GM11168 (cell line): ENCODE data around the gene USB1.

Experiments
- in situ Hi-C: fragments of 300-500 bp; cut with MboI; formaldehyde crosslinking; loops from one replicate; pipeline ENCODE4 v1.12.0; 2022; ENCODE audit warnings: low sequenced_read_pairs; ENCODE audit not compliant: unreplicated experiment

USB1 gene

DNA sequence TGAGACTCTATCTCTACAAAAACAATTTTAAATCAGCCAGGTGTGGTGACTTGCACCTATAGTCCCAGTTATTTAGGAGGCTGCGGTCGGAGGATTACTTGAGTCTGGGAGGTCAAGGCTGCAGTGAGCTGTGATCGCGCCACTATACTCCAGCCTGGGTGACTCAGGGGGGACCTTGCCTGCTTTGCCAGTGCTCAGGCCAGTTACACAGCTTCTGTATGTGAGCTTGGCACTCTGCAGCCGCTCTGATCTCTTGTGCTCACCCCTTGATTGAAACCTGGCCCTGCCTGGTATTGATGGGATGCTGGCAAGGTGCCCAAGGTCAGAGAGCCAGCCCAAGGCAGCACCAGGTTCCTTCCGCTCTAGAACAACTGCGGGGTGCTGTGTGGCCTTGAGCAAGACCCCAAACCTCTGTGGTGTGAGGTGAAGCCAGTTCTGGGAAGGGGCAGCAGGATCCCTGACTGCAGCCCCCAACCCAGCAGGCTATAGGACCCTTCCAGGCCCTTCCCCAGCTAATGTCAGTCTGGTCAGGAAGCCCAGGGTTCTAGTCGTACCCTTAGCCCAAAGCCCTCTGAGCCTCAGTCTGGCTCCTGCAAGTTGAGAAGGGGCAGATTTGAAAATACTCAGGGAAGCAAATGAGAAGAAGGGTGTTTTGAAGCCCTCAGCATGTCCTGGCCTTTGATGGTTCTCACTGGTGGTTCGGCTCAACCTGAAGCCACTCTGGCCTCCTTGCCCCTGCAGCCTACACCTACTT lies 43.2 kb downstream of the USB1 start:
- in situ Hi-C loops: no loop called here

DNA sequence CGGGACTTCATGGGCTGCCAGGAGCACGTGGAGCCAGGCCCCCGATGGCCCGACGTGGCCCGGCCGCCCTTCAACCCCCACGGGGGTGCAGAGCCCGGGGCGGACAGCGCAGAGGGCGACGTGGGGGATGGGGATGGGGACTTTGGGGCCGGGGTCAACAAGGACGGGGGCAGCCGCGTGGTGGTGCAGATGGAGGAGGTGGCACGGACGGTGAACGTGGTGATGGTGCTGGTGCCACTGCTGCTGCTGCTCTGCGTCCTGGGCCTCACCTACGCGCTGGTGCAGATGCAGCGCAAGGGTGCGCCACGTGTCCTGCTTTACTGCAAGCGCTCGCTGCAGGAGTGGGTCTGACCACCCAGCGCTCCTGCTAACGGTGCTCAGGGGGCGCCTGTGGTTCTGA lies 43.9 kb downstream of the USB1 start:
- in situ Hi-C loops: no loop called here

DNA sequence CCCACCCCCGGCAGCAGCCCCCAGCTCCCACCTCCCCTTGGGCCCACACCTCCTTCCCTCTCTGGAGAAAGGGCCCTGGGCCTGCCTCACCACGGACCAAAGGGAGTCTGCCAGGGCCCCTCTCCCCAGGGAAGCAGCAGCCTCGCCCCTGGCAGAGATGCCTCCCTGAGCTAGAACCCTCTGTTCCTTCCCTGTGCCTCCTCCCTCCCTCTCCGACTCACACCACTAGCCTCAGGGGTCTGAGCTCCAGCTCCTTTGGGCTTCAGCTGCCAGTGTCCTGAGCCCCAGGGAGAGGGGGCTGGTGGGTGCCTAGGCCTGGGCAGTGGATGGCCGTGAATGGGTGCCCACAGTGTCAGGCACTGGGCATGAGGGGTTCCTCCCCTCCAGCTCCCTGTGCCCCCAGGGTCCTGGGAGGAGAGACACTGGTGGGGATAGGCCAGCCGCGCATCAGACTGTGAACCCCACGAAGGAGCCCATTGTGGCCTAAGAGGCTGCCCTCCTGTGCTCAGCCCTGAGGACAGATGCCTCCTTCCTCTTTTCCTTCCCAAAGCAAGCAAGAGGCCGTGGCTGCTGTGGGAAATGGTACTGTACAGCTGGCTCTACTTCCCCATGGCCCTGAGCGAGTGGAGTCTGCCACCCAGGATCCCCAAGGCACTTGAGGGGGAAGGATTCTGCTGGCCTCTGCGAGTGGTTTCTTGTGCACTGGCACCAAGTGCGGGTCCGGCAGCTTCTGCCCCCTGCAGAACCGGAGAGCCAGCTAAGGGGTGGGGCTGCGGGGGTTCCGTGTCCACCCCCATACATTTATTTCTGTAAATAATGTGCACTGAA lies 45.1 kb downstream of the USB1 start:
- in situ Hi-C loops: no loop called here

DNA sequence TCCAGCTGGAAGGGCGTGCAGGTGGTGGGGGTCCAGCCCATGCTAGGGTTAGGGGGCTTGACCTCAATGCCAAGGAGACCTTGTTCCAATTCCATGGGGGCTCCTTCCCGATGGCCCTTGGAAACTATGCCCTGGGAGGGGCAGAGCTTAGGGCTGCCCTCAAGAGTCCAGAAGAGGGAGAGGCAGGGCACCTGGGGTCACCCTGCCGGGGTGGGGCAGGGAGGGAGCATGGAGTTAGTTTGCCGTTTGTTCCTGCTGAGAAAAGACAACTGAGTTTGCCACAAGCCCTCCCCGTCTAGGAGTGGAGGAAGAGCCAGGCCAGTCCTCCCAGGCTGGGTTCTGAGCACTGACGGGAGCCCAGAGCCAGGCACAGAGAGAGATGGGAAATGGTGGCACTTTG lies 45.7 kb downstream of the USB1 start:
- in situ Hi-C loops: no loop called here

DNA sequence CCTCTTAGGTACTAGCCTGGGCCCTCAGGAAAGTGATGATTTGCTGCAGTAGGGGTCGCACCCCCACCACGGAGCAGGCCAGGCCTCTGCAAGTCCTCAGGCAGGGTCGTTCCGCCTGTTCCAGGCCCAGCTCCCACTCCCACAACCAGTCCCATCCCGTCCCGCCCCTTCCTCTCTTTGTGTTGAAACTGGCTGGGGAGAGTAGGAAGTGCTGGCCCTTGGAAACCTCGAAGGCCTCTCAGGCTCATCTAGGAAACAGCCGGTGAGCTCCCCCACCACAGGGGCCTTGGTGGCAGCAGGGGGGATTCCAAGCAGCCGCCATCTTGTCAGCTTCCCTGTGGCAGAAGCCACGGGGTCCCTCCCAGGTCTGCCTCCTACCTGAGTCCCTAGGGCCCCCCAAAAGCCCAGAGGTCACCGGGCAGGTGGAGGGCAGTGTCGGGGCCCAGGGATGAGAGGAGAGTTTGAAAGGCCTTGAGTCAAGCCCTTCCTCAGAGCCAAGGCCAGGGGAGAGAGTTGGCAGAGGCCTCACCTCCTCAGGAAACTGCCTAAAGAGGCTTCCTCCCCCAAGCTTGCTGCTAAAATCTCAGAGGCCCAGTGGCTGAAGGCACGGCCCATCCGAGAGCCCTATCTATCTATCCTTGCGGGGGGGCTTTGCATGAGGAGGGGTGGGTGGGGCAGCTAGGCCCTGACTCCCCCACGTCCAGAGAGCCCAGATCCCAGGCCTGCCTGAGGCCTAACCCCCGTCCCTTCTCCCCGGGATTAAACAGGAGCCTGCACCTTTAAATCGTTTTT lies 46.5 kb downstream of the USB1 start:
- in situ Hi-C loops: no loop called here

DNA sequence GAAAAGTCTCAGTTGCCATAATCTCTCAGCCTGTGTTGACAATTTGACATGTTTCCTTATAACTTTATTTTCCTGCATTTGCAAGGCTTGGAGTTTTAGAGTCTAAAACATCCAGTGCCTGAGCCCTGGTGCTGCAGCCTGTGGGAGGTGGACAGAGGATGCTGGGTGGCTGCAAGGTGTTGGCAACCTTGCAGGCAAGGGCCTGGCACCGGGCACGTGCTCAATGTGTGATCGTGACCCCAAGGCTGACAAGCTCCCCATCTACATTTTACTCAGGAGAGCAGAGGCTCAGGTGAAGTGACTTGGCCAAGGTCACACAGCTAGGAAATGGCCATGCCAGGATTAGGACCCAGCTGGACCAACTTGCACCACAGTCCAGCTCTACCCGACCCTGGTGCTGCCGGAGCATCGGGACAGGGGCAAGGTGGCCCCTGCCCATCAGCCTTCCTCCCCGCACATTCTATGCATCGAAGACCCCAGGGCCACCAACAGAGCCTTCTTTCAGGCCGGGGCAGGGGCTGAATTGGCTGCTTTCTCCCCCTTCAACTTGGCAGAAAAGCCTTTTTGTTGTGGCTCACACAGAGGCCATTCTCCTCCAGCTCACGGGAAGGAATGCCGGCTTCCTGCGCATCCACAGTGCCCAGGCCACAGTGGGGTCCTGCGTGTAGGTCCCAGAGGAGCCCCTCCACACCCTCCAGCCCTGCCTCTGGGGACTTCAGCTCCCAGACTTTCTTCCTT lies 47.5 kb downstream of the USB1 start:
- in situ Hi-C loops: no loop called here

DNA sequence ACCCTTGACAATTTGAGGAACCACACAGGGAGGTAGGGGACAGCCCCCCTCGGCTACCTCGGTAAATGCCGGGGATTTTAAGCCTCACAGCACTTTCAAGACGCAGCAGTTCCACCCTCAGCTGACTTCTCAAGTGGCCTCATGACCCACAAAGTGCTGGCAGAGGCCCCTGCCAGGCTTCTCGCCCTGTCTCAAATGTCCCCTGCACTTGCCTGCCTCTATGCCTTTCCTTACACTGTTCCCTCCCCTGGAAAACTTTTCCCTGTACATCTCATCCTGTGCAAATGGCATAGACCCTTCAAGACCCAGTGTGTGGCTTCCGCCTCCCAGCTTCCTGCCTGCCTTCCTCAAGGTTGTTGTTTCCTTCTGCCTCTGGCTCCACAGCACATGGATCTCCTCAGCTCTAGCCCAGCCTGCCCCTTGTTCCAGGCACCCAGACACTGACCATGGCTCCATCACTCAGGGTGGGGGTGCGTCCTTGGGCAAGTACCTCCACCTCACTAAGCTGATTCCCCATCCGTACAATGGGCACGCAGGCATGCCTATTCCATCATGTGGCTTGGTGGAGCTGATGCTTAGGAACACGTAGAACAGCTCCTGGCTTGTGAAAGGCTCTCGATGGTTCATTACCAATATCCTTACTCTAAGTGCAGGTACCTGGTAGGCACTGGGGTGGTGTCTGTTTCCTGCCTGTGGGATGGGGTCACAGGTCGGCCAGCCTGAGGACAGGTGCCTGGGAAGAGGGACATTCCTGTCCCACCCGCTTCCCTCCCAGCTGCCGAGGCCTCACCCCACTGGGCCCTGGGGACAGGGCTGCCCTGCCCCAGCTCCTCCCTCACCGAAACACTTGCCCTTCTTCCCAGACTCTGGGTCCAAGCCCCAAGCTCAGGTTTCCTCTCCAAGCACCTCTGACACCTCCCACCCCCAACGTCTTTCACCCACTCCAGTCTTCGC lies 48.3 kb downstream of the USB1 start:
- in situ Hi-C loops: no loop called here

DNA sequence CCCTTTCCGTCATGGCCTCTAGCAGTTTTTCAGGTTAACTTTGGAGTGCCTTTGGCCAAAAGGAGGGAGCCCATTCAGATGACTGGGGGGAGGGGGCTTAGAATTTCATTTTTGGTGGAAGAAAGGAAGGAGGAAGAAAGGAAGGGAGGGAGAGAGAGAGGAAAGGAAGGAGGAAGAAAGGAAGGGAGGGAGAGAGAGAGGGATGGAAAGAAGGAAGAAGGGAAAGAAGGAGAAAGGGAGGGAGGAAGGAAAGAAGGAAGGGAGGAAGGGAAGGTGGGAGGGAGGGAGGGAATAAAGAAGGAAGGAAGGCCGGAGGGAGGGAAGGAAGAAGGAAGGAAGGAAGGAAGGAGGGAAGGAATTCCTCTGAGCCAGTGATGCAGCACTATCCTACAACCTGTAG lies 50.1 kb downstream of the USB1 start:
- in situ Hi-C loops: no loop called here

DNA sequence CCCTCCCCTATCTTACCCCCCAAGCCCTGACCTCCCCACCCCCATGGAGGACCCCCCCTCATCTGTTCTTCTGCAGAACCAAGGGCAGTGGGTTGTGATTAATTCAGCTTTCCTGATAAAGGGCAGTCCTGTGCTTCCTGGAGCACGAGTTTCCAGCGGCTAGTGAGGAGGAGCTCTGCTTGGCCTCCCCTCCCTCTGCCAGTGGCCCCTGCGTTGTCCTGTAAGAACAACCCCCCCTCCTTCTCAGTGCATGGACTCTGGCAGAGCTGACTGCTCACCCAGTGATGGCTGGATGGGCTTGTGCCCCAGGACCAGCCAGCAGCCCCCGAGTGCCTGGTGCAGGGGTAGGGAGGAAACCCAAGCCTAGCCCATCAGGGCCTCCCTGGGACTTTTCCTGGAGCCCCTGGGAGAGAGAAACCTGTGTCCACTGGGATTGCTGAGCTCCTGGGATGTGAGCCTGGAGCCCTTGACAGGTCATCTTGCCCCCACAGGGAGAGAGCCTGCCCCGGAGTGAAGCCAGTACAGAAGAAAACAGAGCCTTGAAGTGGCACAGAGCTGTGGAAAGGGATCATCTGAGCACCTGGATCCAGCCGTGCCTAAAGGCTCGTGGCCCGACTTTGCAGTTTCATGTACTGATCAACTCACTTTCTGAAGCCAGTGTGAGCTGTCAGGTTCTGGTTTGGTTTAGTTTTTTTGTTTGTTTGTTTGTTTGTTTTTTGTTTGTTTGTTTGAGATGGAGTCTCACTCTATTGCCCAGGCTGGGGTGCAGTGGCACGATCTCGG lies 50.8 kb downstream of the USB1 start:
- in situ Hi-C loops: no loop called here

DNA sequence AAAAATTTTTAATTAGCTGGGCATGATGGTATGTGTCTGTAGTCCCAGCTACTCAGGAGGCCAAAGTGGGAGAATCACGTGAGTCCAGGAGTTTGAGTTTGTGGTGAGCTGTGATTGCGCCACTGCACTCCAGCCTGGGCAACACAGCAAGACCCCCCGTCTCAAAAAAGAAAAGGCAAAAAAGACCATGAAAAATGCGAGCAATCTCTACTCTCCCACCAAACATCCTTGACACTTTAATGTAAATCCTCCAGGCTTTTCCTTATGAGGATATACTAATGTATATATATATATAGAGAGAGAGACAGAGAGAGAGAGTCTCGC lies 52.4 kb downstream of the USB1 start:
- in situ Hi-C loops: no loop called here

DNA sequence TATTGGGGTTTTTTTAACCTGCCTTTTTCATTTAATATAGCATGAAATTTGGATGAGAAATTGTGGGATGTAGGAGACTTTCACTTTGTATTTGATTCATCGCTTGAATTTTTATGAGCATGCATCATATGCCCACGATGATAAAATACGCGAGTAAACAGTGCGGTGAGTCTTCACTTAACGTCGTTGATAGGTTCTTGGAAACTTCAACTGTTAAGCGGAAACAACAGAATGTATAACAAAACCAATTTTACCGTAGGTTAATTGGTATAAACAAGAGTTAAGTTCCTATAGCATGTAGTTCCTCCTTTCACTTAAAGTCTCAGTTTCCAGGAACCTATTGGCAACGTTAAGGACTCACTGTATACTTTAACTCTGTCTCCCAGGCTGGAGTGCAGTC lies 53.1 kb downstream of the USB1 start:
- in situ Hi-C loops: no loop called here

DNA sequence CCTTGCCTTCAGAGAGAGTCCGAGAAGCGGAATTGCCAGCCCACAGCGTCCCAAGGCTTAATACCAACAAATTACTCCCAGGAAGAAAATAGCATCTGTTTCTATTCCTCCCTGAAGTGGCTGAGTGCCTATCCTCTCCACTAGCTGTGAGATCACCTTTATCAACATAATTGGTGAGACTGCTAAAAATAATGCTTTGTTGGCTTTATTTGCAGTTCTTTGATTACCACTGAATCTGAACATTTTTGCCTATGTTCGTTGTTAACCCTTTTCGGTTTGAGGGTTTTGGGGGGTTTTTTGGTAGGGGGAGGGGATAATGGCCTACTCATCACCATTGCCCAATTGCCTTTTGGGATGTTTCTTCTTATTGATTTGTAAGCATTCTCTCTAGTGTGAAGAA lies 55.4 kb downstream of the USB1 start:
- in situ Hi-C loops: no loop called here

DNA sequence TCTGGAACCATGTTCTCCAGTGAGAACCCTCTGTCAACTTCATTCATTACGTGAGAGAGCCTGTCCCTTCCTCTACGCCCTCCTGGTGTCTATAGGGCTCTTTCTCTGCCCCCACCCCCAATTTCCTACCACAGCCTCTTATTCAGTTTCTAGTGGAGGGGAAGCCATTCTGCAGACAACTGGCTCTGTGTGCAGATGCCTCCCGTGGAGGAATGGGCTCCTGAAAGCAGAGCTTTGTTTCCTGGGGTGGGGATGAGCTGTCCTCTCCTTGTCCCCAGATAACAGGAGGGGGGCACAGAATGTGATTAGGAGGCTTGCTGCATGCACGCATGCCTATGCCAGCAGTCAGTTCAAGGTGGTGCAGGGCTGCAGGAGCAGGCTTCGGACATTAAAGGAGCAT lies 55.9 kb downstream of the USB1 start:
- in situ Hi-C loops: no loop called here

DNA sequence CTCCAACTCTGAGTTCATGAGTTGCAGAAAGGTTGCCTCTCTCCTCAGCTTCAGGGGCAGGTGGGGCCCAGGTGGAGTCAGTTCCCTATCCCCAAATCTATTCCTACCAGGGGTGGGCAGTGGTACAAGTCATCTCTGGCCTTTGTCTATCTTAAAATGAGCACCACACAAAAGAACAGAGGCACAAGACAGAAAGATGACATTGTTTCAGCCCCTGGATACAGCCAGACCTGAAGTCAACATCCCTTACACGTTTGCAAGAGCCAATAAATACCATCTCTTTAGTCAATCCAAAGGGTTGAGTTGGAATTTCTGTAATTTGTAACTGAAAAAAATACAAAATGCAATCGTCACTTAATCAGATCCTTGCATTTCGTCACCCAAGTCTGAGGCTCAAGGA lies 56.6 kb downstream of the USB1 start:
- in situ Hi-C loops: no loop called here

DNA sequence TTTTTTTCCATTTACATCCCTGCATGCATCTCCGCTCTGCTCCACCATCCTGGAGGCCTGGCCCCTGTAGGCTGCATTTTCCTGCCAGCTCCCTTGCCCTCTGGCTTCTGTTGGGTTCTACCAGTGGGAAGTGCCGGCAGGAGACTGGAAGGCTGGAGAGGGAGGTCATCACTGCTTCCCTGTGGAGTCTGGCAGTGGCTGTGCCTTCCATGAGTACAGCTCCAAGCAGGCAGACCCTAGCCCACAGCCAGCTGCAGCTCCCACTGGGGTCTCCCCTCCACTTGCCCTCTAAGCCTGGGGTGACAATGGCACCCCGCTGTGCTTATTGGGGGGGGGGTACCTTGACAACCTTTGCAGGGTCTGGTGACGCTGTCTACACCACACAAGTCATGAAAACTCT lies 61.6 kb downstream of the USB1 start:
- in situ Hi-C loops: no loop called here

DNA sequence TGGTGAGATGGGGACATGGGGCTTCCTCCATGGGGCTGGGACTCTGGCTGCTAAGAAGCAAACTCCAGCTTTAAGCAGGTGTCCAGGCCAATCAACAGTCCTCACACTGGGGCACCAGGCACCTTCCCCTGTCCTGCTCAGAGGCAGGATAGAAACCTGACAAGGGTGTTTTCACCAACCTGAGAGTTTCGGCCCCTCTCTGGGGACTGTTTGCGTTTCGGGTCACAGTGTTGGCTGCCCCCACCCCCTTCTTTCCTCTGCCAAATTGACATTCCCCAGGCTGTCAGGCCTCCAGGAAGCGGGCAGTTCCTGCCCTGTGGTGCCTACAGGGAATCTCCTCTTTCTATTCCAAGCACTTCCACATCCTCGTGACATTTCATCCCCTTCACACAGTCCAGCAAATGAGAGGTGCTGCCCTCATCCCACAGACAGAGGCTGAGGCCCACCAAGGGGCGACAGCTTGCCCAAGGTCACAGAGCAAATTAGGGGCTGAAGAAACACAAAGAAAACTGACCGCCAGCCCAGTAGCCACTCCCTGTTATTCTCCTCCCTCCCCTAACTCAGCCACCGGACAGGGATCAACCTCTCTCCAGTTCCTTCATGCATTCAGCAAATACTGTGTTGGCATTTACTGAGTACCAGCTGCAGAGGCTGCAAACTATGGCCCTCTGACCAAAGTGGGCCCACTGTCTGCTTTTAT lies 62.3 kb downstream of the USB1 start:
- in situ Hi-C loops: no loop called here

DNA sequence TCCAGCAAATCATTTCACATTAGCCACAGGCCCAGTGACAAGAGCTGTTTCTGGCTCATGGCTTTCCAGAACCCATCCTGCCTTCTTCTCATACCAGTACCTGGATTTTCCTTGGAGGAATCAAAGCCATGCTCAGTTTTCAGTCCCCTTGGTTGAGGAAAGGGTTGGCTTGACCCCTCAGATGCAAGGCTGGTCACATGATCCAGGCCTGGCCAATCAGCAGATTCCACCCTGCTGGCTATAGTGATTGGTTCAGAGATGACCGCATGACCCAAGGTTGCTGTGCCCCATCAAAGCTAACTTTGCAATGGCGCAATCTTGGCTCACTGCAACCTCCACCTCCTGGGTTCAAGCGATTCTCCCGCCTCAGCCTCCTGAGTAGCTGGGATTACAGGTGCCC lies 69.4 kb downstream of the USB1 start:
- in situ Hi-C loops: no loop called here
